Transverse colon (tissue), 4 donors: ENCODE measurements around the gene CSTF3.

Source experiments
- CTCF ChIP-seq, 5 experiments: fragments of 200-600 bp in 3 of 5; fragments of 450-650 bp in 2 of 5; sonication (generic) in 3 of 5; IDR thresholded peaks; 1 replicate in 2 of 5; 2 replicates in 3 of 5; pipeline ENCODE4 v1.5.1; 2016 to 2017; ENCODE audit warnings: antibody characterized with exemption in 5 of 5, inconsistent platforms in 3 of 5, mild to moderate bottlenecking in 2 of 5, moderate library complexity in 1 of 5
- POLR2AphosphoS5 ChIP-seq, 3 donors: sonication (generic); formaldehyde crosslinking; IDR thresholded peaks; one replicate each; pipeline ENCODE4 v1.6.1; 2016; ENCODE audit warnings: antibody characterized with exemption in 3 of 3

GRCh38 chr11:33158596-33159275 is 2.5 kb downstream of the CSTF3 start:
- TF ChIP-seq CTCF (IDR thresholded peaks at IDR 0.05): no peak
- TF ChIP-seq POLR2AphosphoS5 (IDR thresholded peaks at IDR 0.05): no peak
